K562 (cell line): Measurements from ENCODE around the gene ZBTB22. TPM values are rescaled to one million over a fixed set of nuclear protein-coding genes. Genes with fewer than 3 reads are reported as not detected.

Experiments
- CBX5 ChIP-seq: IDR thresholded peaks from 2 replicates; pipeline ENCODE4 v1.6.1; 2014; ENCODE audit warnings: low read depth, borderline replicate concordance
- ETS2 ChIP-seq: IDR thresholded peaks from 2 replicates; pipeline ENCODE4 v1.6.1; 2016; ENCODE audit warnings: borderline replicate concordance, missing genetic modification characterization, mild to moderate bottlenecking, moderate library complexity, missing compliant biosample characterization; ENCODE audit not compliant: poor library complexity, severe bottlenecking
- HNRNPUL1 ChIP-seq: fragments of 200-400 bp; formaldehyde crosslinking; IDR thresholded peaks from 2 replicates; pipeline ENCODE4 v1.6.1; 2017; ENCODE audit warnings: low read length
- KAT8 ChIP-seq: fragments of 450-650 bp; IDR thresholded peaks from 2 replicates; pipeline ENCODE4 v1.6.1; 2016; ENCODE audit warnings: low read depth, mild to moderate bottlenecking
- MAFK ChIP-seq: IDR thresholded peaks from 2 replicates; pipeline ENCODE4 v1.6.1; 2011; ENCODE audit warnings: low read length, improper control_type of control experiment
- MBD1 ChIP-seq: fragments of 250-450 bp; sonication (Bioruptor Pico); IDR thresholded peaks from 2 replicates; pipeline ENCODE4 v1.8.0; 2022; ENCODE audit warnings: inconsistent platforms
- MCM7 ChIP-seq, 2 experiments: fragments of 450-650 bp; IDR thresholded peaks; 2 replicates each; pipeline ENCODE4 v1.6.1; 2016 to 2018
- MTA2 ChIP-seq: fragments of 450-650 bp; IDR thresholded peaks from 2 replicates; pipeline ENCODE4 v1.6.1; 2016; ENCODE audit warnings: low read depth
- POLR3A ChIP-seq: IDR thresholded peaks from 2 replicates; pipeline ENCODE4 v1.6.1; 2011; ENCODE audit warnings: borderline replicate concordance, mild to moderate bottlenecking, moderate library complexity; ENCODE audit not compliant: insufficient read length, insufficient read depth; ENCODE audit errors: extremely low read depth
- RAD51 ChIP-seq: fragments of 450-650 bp; IDR thresholded peaks from 2 replicates; pipeline ENCODE4 v1.7.1; 2016; ENCODE audit warnings: low read depth, mild to moderate bottlenecking, borderline replicate concordance
- SAP30 ChIP-seq: fragments of 200-600 bp; sonication (generic); IDR thresholded peaks from 2 replicates; pipeline ENCODE4 v1.6.1; 2012; ENCODE audit warnings: borderline replicate concordance, low read depth, mild to moderate bottlenecking, moderate library complexity, low read length, control low read depth, inconsistent platforms; ENCODE audit not compliant: insufficient read depth, poor library complexity, severe bottlenecking
- SETDB1 ChIP-seq: IDR thresholded peaks from one replicate; pipeline ENCODE4 v1.6.1; 2012; ENCODE audit warnings: low read length, control low read depth, inconsistent platforms
- UBTF ChIP-seq, 2 experiments: IDR thresholded peaks; 2 replicates each; pipeline ENCODE4 v1.6.1; 2012; ENCODE audit warnings: improper control_type of control experiment in 2 of 2, low read depth in 2 of 2, low read length in 2 of 2, borderline replicate concordance in 1 of 2
- ZEB2 ChIP-seq: fragments of 450-650 bp; IDR thresholded peaks from 2 replicates; pipeline ENCODE4 v1.6.1; 2016
- polyA plus RNA-seq, 8 experiments: library from polyadenylated mRNA; depleted of rRNA in 4 of 8; stranded (reverse) in 5 of 8; unstranded in 3 of 8; fragments of >200 nt; fragmentation: Nextera tagmentation in 2 of 8; fragmentation: Illumina TruSeq in 1 of 8; extraction: Ambion mirVana in 2 of 8; extraction: Trizol in 1 of 8; gene quantifications; 2 replicates each; pipeline versions ENCODE4 v1.2.1 to v1.2.3, GENCODE V29; 2011 to 2014; ENCODE audit warnings: inconsistent platforms in 1 of 8, missing spikeins in 1 of 8
- total RNA-seq, 7 experiments: library from RNA; depleted of rRNA in 6 of 7; stranded (reverse); fragments of >200 nt in 6 of 7; fragmentation: Illumina TruSeq in 2 of 7; extraction: Trizol in 2 of 7; gene quantifications; 2 replicates each; pipeline versions ENCODE4 v1.2.1 to v1.2.3, GENCODE V29; 2011 to 2021; ENCODE audit warnings: low replicate concordance in 1 of 7
- TF ChIP-seq, protein P1 (sequence below): fragments of 450-650 bp; IDR thresholded peaks from 2 replicates; pipeline ENCODE4 v1.6.1; 2016; ENCODE audit warnings: low read depth

The ZBTB22 gene
- total and polyA plus RNA-seq, 9 of the 15 experiments (the other 6 are each of a cell fraction or from before 2014, with no cell fraction given), result 0.21 to 11.9 (median 7.1) TPM

- 0 out of 4 replicates have a peak, but pooled peaks of 1 of the 2 experiments have one; percentile 23 for TF ChIP-seq UBTF (IDR thresholded peaks at IDR 0.05; ENCODE audit: borderline replicate concordance in 1 of 2, low read depth in 2 of 2, low read length in 2 of 2)
- no peak for TF ChIP-seq MAFK
- no peak for TF ChIP-seq MBD1 (CRISPR knock-in tag)
- no peak for TF ChIP-seq POLR3A
- no peak for TF ChIP-seq KAT8
- TF ChIP-seq MCM7 (IDR thresholded peaks at IDR 0.05), result no peak
- TF ChIP-seq MTA2, result peak; percentile 88
- no peak for TF ChIP-seq HNRNPUL1
- no peak for TF ChIP-seq ETS2
- no peak for TF ChIP-seq ZEB2
- TF ChIP-seq, protein P1, sequence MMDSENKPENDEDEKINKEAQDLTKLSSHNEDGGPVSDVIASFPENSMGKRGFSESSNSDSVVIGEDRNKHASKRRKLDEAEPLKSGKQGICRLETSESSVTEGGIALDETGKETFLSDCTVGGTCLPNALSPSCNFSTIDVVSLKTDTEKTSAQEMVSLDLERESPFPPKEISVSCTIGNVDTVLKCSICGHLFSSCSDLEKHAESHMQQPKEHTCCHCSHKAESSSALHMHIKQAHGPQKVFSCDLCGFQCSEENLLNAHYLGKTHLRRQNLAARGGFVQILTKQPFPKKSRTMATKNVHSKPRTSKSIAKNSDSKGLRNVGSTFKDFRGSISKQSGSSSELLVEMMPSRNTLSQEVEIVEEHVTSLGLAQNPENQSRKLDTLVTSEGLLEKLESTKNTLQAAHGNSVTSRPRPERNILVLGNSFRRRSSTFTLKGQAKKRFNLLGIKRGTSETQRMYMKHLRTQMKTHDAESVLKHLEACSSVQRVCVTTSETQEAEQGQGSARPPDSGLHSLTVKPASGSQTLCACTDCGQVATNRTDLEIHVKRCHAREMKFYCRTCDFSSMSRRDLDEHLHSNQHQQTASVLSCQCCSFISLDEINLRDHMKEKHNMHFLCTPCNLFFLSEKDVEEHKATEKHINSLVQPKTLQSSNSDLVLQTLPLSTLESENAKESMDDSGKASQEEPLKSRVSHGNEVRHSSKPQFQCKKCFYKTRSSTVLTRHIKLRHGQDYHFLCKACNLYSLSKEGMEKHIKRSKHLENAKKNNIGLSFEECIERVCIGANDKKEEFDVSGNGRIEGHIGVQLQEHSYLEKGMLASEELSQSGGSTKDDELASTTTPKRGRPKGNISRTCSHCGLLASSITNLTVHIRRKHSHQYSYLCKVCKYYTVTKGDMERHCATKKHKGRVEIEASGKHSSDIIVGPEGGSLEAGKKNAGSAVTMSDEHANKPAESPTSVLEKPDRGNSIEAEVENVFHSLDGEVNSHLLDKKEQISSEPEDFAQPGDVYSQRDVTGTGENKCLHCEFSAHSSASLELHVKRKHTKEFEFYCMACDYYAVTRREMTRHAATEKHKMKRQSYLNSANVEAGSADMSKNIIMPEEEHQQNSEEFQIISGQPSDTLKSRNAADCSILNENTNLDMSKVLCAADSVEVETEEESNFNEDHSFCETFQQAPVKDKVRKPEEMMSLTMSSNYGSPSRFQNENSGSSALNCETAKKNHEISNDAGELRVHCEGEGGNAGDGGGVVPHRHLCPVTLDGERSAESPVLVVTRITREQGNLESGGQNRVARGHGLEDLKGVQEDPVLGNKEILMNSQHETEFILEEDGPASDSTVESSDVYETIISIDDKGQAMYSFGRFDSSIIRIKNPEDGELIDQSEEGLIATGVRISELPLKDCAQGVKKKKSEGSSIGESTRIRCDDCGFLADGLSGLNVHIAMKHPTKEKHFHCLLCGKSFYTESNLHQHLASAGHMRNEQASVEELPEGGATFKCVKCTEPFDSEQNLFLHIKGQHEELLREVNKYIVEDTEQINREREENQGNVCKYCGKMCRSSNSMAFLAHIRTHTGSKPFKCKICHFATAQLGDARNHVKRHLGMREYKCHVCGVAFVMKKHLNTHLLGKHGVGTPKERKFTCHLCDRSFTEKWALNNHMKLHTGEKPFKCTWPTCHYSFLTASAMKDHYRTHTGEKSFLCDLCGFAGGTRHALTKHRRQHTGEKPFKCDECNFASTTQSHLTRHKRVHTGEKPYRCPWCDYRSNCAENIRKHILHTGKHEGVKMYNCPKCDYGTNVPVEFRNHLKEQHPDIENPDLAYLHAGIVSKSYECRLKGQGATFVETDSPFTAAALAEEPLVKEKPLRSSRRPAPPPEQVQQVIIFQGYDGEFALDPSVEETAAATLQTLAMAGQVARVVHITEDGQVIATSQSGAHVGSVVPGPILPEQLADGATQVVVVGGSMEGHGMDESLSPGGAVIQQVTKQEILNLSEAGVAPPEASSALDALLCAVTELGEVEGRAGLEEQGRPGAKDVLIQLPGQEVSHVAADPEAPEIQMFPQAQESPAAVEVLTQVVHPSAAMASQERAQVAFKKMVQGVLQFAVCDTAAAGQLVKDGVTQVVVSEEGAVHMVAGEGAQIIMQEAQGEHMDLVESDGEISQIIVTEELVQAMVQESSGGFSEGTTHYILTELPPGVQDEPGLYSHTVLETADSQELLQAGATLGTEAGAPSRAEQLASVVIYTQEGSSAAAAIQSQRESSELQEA, result no peak
- peak; percentile 99 for TF ChIP-seq SAP30
- no peak for TF ChIP-seq SETDB1
- TF ChIP-seq RAD51, result no peak
- TF ChIP-seq CBX5, result no peak
Measured at GRCh38 chr6:33288921-33289783, 28.4 kb downstream of the ZBTB22 start, which contains the start of the genes PFDN6 and WDR46 (continued).
